T-helper 2 cell treated with Interferon-gamma antibody and Interleukin-4, amounts not matched to agents 5 μg/mL and 100 μg/mL, for 36 hours (primary cell): Measurements from ENCODE around the gene KCNJ18.
"Not testable (repeated sequence)": the region's sequence is repeated elsewhere in the genome, so short reads cannot be mapped to it uniquely, and the experiment has no call there.

Source experiments
- DNase-seq: peaks from one replicate; pipeline ENCODE4 v3.0.0; 2021; ENCODE audit warnings: low spot score
- H3K27ac Mint-ChIP-seq: one replicate; pipeline ENCODE4 v1.8.0; 2021; ENCODE audit warnings: mild to moderate bottlenecking, mixed read lengths
- H3K27me3 Mint-ChIP-seq: one replicate; pipeline ENCODE4 v1.8.0; 2021; ENCODE audit warnings: low read depth, mixed read lengths
- H3K36me3 Mint-ChIP-seq: one replicate; pipeline ENCODE4 v1.8.0; 2021; ENCODE audit warnings: low read depth, mixed read lengths
- H3K4me1 Mint-ChIP-seq: one replicate; pipeline ENCODE4 v1.8.0; 2021; ENCODE audit warnings: low read depth, mixed read lengths
- H3K4me3 Mint-ChIP-seq: one replicate; pipeline ENCODE4 v1.8.0; 2022; ENCODE audit warnings: mild to moderate bottlenecking, moderate library complexity, mixed read lengths
- H3K9me3 Mint-ChIP-seq: one replicate; pipeline ENCODE4 v1.8.0; 2021; ENCODE audit warnings: mixed read lengths

Gene KCNJ18

DNA sequence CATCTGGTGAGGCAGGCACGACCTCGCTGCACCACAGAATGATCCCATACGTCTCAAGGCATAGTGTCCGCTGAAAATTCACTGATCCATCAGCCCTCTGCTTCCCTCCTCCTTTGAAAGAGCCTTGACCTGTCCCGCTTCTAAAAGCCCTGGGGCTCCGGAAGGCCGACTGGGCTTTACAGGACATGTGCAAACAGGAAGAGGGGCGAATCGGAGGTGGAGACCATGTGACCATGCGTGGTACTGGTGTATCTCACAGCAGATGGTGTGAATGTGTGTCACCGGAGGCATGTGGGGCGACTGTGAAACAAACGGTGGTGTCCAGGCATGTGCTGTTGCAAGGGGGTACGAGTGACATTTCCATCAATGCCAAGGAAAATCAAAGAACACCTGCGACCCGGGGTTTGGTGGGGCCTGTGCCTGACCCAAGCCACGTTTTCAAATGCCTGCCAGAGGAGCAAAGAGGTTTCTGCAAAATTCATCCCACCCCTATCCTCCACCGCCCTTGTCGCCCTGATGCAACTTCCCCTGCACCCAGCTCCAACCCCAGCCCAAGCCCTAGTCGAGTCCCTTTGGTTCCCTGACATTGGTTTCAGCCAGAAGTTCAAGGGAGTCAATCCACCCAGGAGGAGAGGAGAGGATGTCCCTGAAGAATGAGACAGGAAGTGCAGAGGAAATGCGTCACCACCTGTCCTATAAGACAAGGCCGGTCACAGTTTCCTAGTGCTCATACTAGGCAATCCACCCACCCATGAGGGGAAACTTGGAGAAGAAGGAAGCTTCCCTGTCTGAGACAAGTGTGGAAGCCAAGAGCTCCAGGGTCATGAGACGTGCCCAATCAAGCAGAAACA, 5.9 kb upstream of the KCNJ18 start:
- DNase-seq = no peak
- Mint-ChIP-seq H3K9me3 (no peaks in the 10 kb centered on the region), H3K36me3 (no peaks in the 10 kb centered on the region), H3K27ac (no peak overlapping the region), H3K27me3 (no peaks in the 10 kb centered on the region), H3K4me3 (no peak overlapping the region), H3K4me1 (no peaks in the 10 kb centered on the region)

DNA sequence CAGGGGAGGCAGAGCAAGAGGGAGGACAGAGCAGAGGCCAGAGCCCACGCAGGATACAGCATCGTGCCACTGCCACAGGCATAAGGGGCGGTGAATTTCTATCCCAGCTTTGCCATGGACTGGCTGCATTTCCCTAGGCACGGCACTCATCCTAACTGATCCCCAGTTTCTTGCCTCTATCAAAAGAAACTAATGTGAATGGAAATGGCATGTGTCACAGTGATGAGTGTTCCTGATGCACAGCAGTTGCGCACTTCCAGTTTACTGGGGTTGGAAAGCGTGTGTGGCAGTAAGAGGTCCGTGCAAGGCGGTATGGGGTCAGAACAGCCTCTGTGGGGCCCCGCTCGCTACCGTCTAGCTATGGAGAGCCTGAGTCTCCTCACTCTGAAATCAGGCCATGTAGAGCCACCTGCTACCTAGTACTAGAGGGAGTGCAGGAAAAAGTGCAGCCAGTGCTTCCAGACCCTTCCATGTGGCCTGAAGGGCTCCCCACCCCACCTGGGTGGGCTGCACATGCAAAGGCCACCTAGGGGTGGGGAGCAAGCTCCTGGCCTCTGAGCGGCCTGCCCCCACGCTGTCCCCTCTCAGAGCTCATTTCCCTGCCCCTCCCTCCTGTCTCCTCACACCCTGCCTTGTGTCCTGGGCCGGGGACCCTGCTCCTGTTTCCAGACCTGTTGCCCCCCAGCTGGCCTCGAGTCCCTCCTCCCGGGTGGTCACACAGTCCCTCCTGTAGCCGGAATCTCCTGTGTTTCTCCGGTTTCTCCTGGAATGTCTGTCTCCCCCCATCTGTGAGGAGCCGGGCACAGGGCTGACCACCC, 5.0 kb upstream of the KCNJ18 start:
- no peak overlapping the region for H3K4me3 Mint-ChIP-seq
- H3K27ac Mint-ChIP-seq = no peak overlapping the region
- H3K36me3 Mint-ChIP-seq = no peaks in the 10 kb centered on the region

DNA sequence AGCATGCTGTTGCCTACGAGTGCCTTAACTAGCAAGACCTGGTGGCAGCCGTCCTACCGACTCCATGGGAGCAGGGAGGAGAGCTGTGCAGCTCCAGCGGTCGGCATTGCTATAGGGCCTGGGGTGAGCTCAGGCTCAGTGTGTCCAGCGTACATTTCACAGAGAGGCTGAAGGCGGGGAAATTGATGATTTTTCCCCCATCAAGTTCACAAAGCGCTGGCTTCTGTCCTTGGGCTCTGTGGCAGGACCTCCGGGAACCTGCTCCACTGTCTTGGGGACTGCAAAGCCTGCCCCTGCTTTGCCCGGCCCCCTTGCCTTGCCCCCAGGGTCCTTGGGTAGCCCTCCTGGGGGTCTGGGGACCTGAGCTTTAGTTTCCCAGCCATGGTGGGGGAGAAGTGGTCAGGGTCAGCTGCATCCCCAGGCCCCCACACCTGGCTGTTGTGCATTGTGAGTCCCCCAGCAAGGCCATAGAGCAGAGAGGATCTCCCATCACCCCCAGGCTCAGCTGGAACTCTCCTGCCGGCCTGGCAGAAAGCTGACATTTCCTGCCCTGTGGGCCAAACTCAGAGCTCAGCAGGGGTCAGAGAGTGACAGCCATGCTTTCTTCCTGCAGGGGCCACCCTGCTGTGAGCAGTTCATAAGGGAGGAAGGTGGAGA, 3.9 kb upstream of the KCNJ18 start:
- H3K27ac Mint-ChIP-seq = no peak overlapping the region
- no peaks in the 10 kb centered on the region for H3K27me3 Mint-ChIP-seq
- no peak overlapping the region for H3K4me3 Mint-ChIP-seq
- no peak for DNase-seq
- H3K9me3 Mint-ChIP-seq = no peaks in the 10 kb centered on the region
- H3K36me3 Mint-ChIP-seq = no peaks in the 10 kb centered on the region
- no peaks in the 10 kb centered on the region for H3K4me1 Mint-ChIP-seq

More for the DNA sequence above, 5.0 kb upstream of the KCNJ18 start:
- no peaks in the 10 kb centered on the region for H3K9me3 Mint-ChIP-seq
- no peaks in the 10 kb centered on the region for H3K4me1 Mint-ChIP-seq
- no peak for DNase-seq
- no peaks in the 10 kb centered on the region for H3K27me3 Mint-ChIP-seq

DNA sequence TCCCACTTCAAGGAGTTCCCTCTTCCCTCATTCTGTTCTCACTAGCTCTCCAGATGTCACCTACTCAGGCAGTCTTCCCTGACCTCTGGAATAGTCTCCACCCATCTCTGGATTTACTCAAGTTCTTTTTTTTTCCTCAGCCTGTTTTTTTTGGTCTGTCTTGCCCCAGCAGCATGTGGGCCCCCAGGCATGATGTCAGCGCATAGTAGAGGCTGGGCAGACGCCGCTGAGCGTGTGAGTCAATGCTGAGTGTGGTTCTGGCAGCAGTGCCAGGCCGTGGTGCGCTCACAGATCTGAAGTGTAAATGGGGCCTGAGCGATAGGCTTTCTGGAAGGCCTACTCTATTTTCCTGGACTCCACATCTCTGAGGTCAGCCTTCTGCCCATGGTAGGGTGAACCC, 2.7 kb upstream of the KCNJ18 start:
- Mint-ChIP-seq H3K27ac (no peak overlapping the region), H3K36me3 (no peaks in the 10 kb centered on the region), H3K9me3 (no peaks in the 10 kb centered on the region), H3K4me3 (no peak overlapping the region), H3K4me1 (no peaks in the 10 kb centered on the region), H3K27me3 (no peaks in the 10 kb centered on the region)
- no peak for DNase-seq

DNA sequence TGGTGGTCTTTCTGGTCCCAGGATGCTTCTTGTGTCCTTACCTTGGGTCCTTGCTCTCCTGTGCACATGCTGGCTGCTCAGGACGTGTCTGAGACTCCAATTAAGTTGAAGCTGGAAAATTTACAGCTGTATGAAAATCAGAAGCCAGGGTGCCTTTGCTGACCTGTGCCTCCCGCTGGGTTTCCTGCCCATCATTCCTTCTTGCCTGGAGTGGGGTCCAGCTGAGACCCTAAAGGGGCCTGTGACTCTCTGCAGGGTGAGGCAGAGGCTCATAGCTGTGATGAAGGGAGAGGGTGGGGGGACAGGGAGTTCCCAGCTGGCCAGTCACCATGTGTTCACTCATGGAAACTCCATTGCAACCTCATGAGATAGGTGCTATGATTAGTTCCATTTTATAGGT, 1.5 kb upstream of the KCNJ18 start:
- H3K4me1 Mint-ChIP-seq, H3K36me3 Mint-ChIP-seq, DNase-seq, H3K4me3 Mint-ChIP-seq, H3K27ac Mint-ChIP-seq, H3K27me3 Mint-ChIP-seq, H3K9me3 Mint-ChIP-seq: not testable (repeated sequence)

DNA sequence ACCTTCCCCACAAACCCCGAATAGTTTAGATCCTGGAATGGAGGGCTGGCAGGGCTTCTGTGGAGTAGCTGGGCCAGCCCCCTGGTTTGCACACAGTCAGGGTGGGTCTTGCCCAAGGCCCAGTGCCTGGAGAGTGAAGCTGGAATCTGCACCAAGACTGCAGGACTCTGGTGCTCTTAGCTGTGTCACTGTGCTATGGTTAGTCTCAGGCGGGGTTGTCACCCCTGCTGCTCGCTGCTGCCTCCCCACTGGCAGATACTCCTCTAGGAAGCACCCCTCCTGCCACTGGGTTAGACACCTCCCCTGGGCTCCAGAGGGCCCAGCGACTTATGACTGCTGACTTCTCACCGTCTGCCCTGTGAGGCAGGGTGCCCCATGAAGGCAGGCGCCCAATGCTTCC, 842 bp upstream of the KCNJ18 start:
- not testable (repeated sequence) for H3K4me3 Mint-ChIP-seq, H3K9me3 Mint-ChIP-seq, DNase-seq, H3K27me3 Mint-ChIP-seq, H3K36me3 Mint-ChIP-seq, H3K27ac Mint-ChIP-seq, H3K4me1 Mint-ChIP-seq

DNA sequence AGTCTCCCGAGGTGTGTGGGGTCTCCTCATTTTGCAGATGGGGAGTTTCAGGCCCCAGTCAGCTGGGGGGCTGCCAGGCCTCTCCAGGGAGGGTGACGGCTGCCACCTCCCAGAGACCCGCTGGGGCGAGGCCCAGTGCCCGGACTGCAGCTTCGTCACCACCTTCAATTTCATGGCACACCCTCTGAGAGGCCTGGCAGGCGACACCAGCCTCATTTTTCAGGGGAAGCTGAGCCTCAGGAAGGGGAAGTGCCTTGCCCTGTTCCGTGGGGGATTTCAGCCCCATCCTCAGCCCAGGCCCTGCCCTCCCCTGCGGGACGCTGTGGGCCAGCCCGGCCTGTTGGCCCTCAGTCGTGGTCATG, 362 bp downstream of the KCNJ18 start:
- H3K9me3 Mint-ChIP-seq, H3K4me1 Mint-ChIP-seq: not testable (repeated sequence)

DNA sequence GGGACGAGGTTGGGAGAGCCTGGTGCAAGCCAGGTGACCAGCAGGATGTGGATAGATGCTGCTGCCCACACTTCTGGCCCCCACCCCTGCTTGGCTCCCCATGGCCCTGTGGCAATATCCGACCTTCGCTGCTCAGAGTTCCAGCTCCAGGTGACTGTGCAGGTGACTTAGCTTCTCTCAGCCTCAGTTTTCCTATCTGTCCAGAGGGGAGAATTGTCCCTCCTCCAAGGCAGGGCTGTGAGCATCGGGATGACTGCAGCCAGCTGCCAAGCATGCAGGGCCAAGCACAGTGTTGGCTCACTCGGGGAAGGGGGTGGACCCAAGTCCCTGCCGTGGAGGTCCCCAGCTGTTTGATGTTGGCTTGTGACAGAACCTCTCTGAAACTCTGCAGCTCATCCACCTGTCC, 1.1 kb downstream of the KCNJ18 start:
- not testable (repeated sequence) for H3K9me3 Mint-ChIP-seq, H3K36me3 Mint-ChIP-seq, DNase-seq, H3K4me3 Mint-ChIP-seq, H3K27ac Mint-ChIP-seq, H3K27me3 Mint-ChIP-seq, H3K4me1 Mint-ChIP-seq

More for the DNA sequence above, 362 bp downstream of the KCNJ18 start:
- not testable (repeated sequence) for DNase-seq, H3K36me3 Mint-ChIP-seq, H3K4me3 Mint-ChIP-seq, H3K27me3 Mint-ChIP-seq, H3K27ac Mint-ChIP-seq

DNA sequence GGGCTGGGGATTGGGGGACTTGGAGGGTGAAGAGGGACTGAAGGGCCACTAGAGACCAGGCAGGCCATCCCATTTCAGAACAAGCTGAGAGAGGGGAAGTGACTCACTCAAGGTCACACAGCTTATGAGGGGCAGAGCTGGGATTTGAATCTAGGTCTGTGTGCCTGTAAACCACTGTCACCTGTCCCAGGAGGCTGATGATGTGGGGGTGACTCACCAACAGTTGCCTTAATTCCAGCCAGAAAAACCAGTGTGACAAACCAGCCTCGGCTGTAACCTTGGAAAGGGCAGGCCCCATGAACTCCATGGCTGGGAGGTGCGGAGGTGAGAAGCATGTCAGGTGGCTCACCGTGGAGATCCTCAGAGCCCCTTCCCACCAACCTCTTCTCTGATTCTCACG, 1.6 kb downstream of the KCNJ18 start:
- not testable (repeated sequence) for DNase-seq, H3K9me3 Mint-ChIP-seq, H3K27me3 Mint-ChIP-seq, H3K4me1 Mint-ChIP-seq, H3K4me3 Mint-ChIP-seq, H3K27ac Mint-ChIP-seq, H3K36me3 Mint-ChIP-seq

DNA sequence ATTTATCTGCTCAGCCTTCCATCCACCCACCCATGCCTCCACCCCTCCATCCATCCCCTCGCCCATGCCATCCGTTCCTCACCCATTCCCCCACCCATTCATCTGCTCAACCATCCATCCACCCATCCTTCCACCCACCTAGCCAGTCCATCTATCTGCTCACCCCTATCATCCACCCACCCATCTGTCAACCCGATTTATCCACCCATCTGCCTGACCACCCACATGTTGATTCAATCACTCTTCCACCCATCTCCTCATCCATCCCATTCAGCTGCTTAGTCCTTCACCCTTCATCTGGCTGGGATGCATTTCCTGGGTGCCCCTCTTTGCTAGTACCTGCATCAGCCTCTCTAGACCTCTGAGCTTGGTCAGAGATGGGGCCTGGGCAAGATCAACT, 3.9 kb downstream of the KCNJ18 start:
- H3K9me3 Mint-ChIP-seq, H3K36me3 Mint-ChIP-seq, DNase-seq, H3K4me3 Mint-ChIP-seq, H3K4me1 Mint-ChIP-seq, H3K27ac Mint-ChIP-seq, H3K27me3 Mint-ChIP-seq: not testable (repeated sequence)

DNA sequence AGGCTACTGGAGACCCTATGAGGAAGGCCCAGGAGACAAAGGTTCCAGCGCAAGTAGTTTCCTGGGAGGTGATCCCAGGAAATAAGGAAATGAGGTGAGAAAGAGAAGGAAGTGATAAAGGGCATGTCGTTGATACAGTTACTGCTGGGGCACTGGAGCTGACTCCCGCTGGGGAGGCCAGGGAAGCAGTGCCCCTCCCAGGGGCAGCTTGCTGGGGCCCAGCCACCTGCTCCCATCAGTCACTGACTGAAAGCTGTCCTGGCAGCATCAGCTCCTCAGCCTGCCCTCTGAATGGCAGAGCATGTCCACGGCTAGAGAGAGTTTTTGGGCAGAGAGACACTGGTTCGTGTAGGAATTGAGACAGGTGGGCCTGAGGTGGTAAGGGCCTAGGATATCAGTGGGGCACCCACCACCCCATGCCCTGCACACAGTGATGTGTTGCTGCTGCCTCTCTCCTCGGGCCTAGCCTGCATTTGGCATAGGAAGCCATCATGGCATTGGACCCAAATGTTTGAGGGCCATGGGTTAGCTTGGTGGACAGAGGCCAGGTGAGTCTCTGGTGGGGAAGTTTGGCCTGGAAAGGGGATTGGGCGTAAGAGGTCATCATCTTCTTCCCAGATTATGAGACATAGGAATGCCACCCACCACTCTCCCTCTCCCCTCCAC, 4.7 kb downstream of the KCNJ18 start:
- not testable (repeated sequence) for H3K27ac Mint-ChIP-seq, H3K27me3 Mint-ChIP-seq, H3K36me3 Mint-ChIP-seq, H3K9me3 Mint-ChIP-seq, H3K4me3 Mint-ChIP-seq, DNase-seq, H3K4me1 Mint-ChIP-seq

DNA sequence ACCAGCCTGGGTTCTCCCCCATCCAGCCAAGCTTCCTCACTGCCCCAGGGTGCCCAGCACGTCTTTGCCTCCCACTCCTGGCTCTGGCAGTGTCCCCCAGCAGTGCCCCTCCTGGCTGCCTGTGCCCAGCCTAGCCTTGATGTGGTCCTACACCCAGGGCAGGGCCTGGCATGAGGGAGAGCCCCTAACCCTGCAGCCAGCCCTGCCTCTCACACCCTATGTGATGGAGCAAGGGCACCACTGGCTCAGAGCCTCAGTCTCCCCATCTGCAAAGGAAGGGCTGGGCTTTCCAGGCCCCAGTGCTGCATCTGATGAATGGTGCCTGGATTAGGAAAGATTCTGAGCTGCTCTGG, 5.2 kb downstream of the KCNJ18 start:
- not testable (repeated sequence) for H3K4me3 Mint-ChIP-seq, H3K27me3 Mint-ChIP-seq, DNase-seq, H3K4me1 Mint-ChIP-seq, H3K9me3 Mint-ChIP-seq, H3K27ac Mint-ChIP-seq, H3K36me3 Mint-ChIP-seq

DNA sequence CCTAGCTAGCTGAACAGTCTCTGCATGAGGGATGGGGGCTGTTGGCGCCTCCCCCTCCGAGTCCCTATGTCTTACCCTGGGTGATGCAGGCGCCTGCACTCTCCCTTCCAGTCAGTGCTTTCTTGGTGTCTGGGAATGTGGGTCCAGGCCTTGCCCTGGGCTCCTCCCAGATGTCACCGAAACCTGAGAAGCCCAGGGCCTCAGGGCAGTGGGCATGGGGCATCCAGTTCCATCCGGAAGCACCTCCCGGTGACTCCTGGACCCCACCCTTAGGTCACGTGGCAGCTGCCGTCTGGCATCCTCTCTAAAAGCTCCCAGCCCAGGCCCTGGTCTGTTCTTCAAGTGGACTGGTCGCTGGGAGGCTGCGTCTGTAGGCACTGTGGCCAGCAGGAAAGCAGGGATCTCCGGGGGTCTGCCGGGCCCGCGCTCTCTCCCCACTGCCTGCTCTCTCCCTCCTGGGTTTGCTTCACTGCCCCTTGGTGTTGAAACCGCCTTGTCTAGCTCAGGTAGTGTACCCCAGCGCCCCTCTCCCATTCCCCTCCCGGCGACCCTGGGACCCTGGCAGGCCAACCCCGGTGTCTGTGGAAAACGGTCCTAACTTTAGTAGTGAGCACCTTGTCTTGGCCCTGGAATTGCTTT, 6.2 kb downstream of the KCNJ18 start:
- not testable (repeated sequence) for H3K27me3 Mint-ChIP-seq, H3K9me3 Mint-ChIP-seq, H3K27ac Mint-ChIP-seq, DNase-seq, H3K36me3 Mint-ChIP-seq, H3K4me3 Mint-ChIP-seq, H3K4me1 Mint-ChIP-seq

DNA sequence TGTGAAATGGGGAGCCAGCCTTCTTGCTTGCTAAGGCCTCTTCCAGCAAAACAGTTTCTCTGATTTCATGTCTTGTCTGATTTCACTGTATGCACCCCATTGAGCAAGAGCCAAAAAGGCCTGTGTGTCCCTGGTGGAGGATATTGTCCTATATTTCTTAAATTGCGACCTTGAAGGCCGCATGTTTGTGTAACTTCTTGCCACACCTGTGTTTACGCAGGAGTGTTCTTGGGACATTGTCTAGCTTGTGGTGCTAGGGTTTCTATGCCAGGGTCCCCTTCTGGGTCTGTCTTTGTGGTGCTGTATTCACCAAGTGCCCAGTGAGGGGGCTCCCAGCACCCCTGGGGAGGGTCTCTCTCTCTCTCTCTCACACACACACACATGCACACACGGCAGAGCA, 6.8 kb downstream of the KCNJ18 start:
- H3K27ac Mint-ChIP-seq, H3K27me3 Mint-ChIP-seq, H3K36me3 Mint-ChIP-seq, DNase-seq, H3K4me3 Mint-ChIP-seq, H3K4me1 Mint-ChIP-seq, H3K9me3 Mint-ChIP-seq: not testable (repeated sequence)
